HG03045 (cell line): ENCODE data around the gene FGF21.
"Not testable (repeated sequence)": the region's sequence is repeated elsewhere in the genome, so short reads cannot be mapped to it uniquely, and the experiment has no call there.

Experiments used
- ATAC-seq: cut with Tn5 transposase; IDR thresholded peaks from one replicate; pipeline ENCODE4 v1.9.1; 2021; ENCODE audit warnings: mild to moderate bottlenecking, moderate library complexity; ENCODE audit not compliant: unreplicated experiment

The FGF21 gene

GRCh38 chr19:48786422-48786821 lies 31.1 kb downstream of the FGF21 start:
- ATAC-seq: not testable (repeated sequence)

GRCh38 chr19:48787331-48787730 lies 32.0 kb downstream of the FGF21 start:
- not testable (repeated sequence) for ATAC-seq

GRCh38 chr19:48793271-48793670 lies 37.9 kb downstream of the FGF21 start:
- ATAC-seq: no peak

GRCh38 chr19:48794291-48794690 lies 39.0 kb downstream of the FGF21 start:
- ATAC-seq: no peak

- peak; percentile 70 for ATAC-seq
These were observed 39.8 kb downstream of the FGF21 start for GRCh38 chr19:48795055-48795684.

GRCh38 chr19:48795685-48796070 lies 40.4 kb downstream of the FGF21 start:
- no peak for ATAC-seq

GRCh38 chr19:48796298-48797083 lies 41.2 kb downstream of the FGF21 start:
- no peak for ATAC-seq

- no peak for ATAC-seq
These were observed 41.8 kb downstream of the FGF21 start for GRCh38 chr19:48797103-48797502.

- no peak for ATAC-seq
These were observed 43.6 kb downstream of the FGF21 start for GRCh38 chr19:48798937-48799336.

- no peak for ATAC-seq
These were observed 44.3 kb downstream of the FGF21 start for GRCh38 chr19:48799358-48800300.

GRCh38 chr19:48802623-48803022 lies 47.3 kb downstream of the FGF21 start:
- no peak for ATAC-seq

GRCh38 chr19:48804496-48804895 lies 49.2 kb downstream of the FGF21 start:
- no peak for ATAC-seq

- no peak for ATAC-seq
These were observed 50.1 kb downstream of the FGF21 start for GRCh38 chr19:48805452-48805851.

- ATAC-seq: no peak
These were observed 51.1 kb downstream of the FGF21 start for GRCh38 chr19:48806518-48806817.

- no peak for ATAC-seq
These were observed 51.7 kb downstream of the FGF21 start for GRCh38 chr19:48806818-48807589.

- ATAC-seq: no peak
These were observed 52.4 kb downstream of the FGF21 start for GRCh38 chr19:48807590-48808308.
